ENCODE data around the gene HDAC9. TPM values are rescaled to one million over a fixed set of nuclear protein-coding genes. Genes with fewer than 3 reads are reported as not detected.
A peak's percentile ranks its signal among the peaks of the same experiment; 100 is the strongest.

The HDAC9 gene
- total RNA-seq, 1 experiment from 2014 or later: 19.5 TPM

DNA sequence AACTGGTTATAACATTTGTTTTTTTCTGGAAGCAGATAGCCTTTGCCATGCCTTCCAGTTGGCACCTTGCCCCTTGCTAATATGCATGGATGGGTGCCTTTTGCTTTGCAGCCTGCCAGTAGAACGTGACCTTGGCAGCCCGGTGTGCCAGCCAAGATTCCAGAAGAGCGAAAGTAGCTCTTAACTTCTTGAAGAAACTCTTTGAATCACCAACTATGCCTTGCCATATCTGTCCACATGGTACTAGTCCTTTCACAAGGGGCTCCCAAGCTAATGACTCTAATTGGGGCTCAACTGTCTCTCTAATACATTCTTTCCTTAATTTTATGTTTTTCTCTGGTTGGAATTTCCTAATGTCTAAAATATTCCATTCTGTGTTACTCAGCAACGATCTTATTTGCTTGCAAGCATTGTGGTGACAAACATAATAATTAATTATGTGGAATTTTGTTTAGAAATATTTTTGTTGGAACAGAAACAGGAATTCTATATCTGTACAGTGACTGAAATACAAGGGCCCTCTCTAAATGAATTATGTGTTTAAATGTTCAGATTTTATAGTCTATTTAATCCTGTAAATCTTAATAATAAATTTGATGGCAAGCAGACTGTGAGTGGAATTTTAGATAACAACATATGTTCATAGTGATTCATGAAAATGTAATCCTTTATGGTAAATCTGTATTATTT is 45.8 kb downstream of the HDAC9 start:
- DNase-seq (ENCODE audit: low read depth): peak; percentile 80
- in situ Hi-C loops (cut with HindIII; ENCODE audit: low pct_unique_long_range_greater_than_20kb, low sequenced_read_pairs): no loop called here

DNA sequence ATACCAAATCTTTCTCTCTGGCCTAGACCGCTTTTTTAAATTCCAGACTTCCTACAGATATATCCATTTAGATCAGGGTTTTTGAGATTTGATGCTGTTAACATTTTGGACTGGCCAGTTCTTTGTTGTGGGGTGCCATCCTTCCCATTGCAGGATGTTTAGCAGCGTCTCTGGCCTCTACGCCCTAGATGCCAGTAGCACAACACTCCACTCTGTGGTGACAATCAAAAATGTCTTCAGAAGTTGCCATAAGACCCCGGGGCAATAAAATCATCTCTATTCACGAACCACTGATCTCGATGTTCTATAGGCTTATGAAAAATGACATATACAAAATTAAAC is 46.3 kb downstream of the HDAC9 start:
- DNase-seq (ENCODE audit: low read depth): no peak
- in situ Hi-C loops (cut with HindIII; ENCODE audit: low pct_unique_long_range_greater_than_20kb, low sequenced_read_pairs): no loop called here

DNA sequence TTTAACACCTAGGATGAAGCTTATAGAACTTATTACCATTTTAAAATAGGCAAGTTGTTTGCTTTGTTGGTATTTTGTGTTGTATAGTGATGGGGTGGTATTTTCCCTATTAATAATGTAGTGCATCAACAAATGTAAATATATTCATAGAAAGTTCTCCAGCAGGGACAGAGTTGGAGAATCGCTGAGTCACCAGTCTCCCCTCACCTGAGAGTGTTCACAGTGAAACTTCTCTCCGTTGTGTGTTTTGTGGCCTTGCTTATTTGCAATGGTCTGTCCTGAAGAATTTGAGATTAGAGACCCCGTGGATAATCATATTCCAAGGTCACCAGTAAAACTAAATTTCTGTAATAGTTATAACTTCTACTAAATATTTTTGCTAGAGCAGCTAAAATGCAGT is 51.0 kb downstream of the HDAC9 start:
- no peak for DNase-seq (ENCODE audit: low read depth)
- in situ Hi-C loops (cut with HindIII; ENCODE audit: low pct_unique_long_range_greater_than_20kb, low sequenced_read_pairs): no loop called here

DNA sequence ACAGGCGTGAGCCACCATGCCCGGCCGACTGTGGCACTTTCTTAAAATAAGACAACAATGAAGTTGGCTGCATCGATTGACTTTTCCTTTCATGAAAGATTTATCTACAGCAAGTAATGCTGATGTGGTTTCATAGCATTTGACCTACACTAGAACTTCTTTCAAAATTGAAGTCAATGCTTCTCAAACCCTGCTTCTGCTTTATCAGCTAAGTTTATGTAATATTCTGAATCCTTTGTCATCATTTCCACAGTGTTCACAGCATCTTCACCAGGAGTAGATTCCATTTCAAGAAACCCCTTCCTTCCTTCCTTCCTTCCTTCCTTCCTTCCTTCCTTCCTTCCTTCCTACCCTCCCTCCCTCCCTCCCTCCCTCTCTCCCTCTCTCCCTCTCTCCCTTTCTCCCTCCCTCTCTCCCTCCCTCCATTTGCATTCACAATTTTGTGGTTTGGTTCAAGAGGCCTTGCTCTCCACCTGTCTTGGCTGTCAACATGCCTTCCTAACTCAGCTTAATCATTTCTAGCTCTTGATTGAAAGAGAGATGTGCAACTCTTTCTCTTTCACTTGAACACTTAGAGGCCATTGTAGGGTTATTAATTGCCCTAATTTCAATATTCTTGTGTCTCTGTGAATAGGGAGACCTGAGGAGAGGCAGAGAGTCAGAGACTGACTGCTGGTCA is 52.1 kb downstream of the HDAC9 start:
- in situ Hi-C loops (cut with HindIII; ENCODE audit: low pct_unique_long_range_greater_than_20kb, low sequenced_read_pairs): no loop called here

DNA sequence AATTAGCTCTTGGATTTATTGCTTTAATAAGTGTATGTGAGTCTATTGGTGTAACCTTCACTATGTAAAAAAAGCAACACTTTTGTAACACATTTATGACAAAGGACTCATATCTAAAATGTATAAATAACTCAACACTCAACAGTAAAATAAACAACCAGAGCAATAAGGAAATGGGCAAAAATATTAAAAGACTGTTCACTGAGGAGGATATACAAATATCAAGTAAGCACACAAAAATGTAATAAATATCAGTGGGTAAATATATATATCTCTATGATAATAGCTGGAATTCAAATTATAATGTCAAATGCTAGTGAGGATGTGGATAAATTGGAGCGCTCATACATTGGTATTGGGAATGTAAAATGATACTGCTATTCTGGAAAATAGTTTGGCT is 53.0 kb downstream of the HDAC9 start:
- DNase-seq (ENCODE audit: low read depth): no peak
- in situ Hi-C loops (cut with HindIII; ENCODE audit: low pct_unique_long_range_greater_than_20kb, low sequenced_read_pairs): no loop called here

More for the DNA sequence above, 52.1 kb downstream of the HDAC9 start:
- no peak for DNase-seq (ENCODE audit: low read depth)

DNA sequence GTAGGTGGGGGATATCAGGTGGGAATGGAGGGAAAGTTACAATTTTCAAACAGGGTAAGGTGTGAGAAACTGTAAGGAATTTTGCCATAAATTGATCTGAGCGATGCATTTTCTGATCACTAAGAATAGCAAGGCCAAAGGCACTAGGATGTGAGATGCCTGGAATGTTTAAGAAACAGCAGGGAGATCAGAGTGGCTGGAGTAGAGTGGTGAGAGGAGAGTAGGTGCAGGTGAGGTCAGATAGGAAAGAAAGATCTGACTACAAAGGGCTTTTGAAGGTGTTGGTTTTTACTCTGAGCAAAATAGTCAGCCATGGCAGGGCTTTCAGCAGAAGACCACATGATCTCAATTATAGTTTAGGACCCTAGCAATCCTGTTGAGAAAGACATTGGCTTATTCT is 55.0 kb downstream of the HDAC9 start:
- in situ Hi-C loops (cut with HindIII; ENCODE audit: low pct_unique_long_range_greater_than_20kb, low sequenced_read_pairs): no loop called here
- DNase-seq (ENCODE audit: low read depth): no peak

DNA sequence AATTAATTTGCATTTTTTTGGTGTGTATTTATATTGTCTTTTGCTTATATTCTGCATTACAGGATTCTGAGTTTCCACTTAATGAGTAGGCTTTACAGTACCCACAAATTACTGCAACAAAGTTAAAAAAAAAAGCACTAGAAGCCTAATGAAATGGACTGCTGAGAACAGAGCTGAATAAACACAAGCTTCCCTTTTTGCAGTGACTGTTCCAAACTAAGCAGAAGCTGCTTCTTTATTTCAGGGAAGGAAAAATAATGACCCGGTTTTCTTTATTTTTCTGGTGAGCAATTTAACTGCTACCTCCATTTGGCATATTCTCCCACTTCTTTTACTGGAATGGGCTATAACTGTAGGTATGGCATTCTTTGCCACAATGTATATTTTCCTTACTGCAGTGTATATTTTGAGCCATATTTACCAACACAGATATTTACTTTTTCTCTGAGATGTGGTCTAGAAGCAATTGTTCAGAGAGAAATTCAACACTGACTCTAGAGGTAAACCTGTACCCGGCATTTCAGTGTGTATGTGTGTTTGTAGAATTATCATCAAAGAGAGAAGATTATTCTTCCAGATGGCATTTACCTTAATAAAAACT is 56.9 kb downstream of the HDAC9 start:
- DNase-seq (ENCODE audit: low read depth): no peak
- in situ Hi-C loops (cut with HindIII; ENCODE audit: low pct_unique_long_range_greater_than_20kb, low sequenced_read_pairs): no loop called here

DNA sequence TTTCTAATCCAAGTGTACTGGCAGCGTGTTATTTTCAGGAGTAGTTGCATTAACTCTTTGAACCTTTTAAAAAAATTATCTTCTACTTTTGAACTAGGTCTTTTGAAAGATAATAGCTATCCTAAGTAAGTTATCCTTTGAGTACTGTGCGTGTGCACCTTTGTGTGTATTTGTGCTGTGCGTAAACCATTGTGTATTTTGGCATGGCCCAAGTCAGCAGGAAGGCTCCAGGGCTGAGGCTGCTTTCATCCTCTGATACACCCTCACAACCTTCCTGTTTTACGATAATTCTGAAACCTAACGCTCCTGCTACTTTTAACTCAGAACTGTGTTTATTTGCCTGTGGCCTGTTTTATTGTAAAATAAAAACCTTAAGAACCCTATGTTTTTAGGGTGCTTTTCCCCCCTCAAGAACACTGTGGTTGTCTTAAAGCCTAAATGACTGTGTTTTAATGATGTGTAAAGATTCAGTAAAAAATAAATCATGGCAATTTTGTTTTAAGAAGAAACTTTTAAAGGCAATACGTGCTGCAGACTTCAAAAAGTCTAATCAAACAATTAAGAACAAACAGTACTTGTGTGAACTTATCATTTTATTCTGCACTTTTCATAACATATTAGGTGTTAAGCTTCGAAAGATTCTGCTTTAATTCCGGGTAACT is 57.5 kb downstream of the HDAC9 start:
- DNase-seq (ENCODE audit: low read depth): no peak
- in situ Hi-C loops (cut with HindIII; ENCODE audit: low pct_unique_long_range_greater_than_20kb, low sequenced_read_pairs): no loop called here

DNA sequence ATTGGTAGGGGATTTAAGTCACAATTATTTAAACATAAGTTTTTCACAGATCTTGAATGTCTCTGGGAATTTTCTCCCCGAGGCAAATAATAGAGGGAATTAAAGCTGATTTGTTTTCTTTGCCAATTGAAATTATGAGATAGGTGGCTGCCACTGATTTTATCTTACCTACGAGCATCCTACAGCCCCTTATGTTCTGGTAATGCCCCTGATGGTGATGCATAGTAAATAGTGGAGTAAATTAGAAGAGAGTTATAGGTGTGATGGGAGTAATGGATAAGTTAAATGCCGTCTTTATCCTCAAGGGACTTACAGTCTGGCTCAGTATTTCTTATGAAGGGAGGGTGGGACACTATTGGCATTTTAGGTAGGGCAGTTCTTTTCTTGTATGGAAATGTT is 58.1 kb downstream of the HDAC9 start:
- no peak for DNase-seq (ENCODE audit: low read depth)
- in situ Hi-C loops (cut with HindIII; ENCODE audit: low pct_unique_long_range_greater_than_20kb, low sequenced_read_pairs): no loop called here

DNA sequence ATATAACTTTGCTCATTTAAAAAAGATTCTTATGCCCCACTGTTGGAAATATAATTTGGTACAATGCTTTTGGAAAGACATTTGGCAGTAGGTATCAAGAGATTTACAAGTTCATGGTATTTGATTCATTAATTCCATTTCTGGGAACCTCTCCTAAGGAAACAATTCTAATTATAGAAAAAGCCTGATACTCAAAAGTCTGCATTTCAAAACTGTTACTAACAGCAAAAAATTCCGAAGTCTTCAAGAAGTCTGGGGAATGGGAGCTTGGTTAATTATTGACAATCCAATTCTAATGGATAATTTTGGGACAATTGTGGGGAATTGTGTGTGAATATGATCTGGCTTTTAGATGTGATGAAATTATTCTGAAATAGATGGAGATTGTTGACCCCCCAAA is 59.6 kb downstream of the HDAC9 start:
- in situ Hi-C loops (cut with HindIII; ENCODE audit: low pct_unique_long_range_greater_than_20kb, low sequenced_read_pairs): no loop called here
- no peak for DNase-seq (ENCODE audit: low read depth)

DNA sequence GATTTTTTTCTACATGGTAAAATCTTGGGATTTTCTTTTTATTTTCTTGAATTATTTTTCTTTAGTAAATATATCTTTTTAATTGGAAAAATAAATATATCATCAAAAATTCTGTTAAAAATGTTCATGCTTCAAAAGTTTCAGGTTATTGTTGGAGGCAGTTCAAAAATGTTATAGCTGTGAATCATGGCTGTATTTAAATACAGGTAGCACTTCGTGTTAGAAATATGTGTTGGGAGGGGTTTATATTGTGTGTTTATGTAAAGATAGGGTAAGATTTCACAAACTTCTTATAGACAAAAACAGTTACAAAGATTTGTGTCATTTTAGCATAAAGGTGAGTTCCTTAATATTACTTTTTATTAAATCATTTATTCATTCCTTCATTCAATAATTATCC is 60.4 kb downstream of the HDAC9 start:
- in situ Hi-C loops (cut with HindIII; ENCODE audit: low pct_unique_long_range_greater_than_20kb, low sequenced_read_pairs): no loop called here
- no peak for DNase-seq (ENCODE audit: low read depth)

DNA sequence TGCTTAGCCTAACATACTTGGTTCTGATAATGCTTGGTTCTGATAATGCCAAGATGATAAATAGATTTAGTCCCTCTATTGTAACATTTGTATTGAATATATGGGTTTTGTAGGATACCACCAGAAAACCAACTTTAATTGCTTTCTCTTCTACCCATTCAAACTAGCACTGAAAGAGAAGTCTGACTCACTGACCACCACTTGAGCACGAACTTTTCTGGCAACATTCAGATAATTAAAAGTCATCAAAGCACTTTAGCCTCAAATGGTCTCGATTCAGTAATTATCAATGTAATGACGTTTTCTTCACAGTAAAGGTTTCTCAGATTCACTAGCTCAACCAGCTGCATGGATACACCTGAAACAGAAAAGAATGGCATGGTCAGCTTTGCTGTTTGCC is 63.0 kb downstream of the HDAC9 start:
- DNase-seq (ENCODE audit: low read depth): no peak
- in situ Hi-C loops (cut with HindIII; ENCODE audit: low pct_unique_long_range_greater_than_20kb, low sequenced_read_pairs): no loop called here

DNA sequence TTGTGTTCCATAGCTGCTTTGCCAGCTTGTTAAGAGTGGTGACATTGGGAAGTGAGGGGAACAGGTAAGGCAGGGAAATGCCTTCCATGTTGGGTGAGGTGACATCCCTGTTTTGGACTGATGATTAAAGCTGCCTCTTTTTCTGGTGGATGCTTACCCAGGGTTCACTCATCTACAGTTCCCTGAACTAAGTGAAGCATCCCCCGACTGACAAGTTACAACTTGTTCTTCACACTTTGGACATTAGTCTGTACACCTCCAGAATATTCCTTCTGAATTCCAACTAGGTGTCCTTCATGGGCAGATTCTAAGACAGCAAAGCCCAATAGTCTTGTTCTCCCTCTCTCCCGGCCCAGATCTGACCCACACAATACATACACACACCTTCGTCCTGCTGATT is 63.4 kb downstream of the HDAC9 start:
- no peak for DNase-seq (ENCODE audit: low read depth)
- in situ Hi-C loops (cut with HindIII; ENCODE audit: low pct_unique_long_range_greater_than_20kb, low sequenced_read_pairs): no loop called here

DNA sequence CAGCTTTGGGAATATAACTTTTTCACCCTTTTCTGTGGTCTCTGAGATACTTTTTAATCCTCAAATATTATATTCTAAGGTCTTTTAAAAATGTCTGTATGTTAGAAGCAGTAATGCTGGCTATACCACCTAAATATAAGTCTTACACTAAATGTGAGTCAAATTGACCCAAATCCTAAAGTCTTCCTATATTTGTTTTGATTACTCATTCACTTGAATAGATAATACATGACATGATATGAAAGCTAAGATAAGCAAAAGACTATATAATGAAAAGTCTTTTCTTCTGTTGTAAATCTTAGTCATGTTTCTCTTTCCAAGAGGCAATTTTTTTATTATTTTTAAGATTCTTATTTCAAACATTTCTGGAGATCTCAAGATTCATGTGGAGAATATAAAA is 64.2 kb downstream of the HDAC9 start:
- no peak for DNase-seq (ENCODE audit: low read depth)
- in situ Hi-C loops (cut with HindIII; ENCODE audit: low pct_unique_long_range_greater_than_20kb, low sequenced_read_pairs): no loop called here

DNA sequence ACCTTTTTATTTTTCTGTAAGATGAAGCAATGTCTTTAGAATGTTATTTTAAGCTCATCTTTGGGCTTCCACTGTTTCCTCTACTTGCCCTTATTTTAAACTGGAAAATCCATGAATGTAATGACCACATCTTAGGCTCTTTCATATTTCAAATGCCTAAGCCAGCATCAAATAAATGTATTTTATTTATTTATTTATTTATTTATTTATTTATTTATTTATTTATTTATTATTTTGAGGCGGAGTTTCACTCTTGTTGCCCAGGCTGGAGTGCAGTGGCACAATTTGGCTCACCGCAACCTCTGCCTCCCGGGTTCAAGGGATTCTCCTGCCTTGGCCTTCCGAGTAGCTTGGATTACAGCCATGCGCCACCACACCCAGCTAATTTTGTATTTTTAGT is 69.2 kb downstream of the HDAC9 start:
- in situ Hi-C loops (cut with HindIII; ENCODE audit: low pct_unique_long_range_greater_than_20kb, low sequenced_read_pairs): no loop called here
- DNase-seq (ENCODE audit: low read depth): no peak

DNA sequence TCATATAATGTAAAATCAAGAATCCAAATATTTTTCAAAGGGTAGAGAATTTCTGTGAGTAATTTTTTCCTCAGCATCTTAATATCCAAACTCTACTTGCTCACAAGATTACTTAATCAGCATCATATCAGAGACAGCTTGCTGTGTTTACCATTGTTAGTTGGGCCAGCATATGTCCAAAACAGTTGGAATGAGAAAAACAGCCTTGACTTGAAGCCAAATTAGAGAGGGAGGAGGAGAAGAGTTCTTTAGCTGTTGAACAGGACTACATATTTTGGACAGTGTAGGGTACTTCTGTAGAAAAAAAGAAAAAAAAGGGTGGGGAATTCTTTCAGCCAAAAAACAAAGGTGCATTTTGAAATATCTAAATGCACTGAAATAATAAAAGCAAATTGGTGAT is 69.8 kb downstream of the HDAC9 start:
- no peak for DNase-seq (ENCODE audit: low read depth)
- in situ Hi-C loops (cut with HindIII; ENCODE audit: low pct_unique_long_range_greater_than_20kb, low sequenced_read_pairs): no loop called here

DNA sequence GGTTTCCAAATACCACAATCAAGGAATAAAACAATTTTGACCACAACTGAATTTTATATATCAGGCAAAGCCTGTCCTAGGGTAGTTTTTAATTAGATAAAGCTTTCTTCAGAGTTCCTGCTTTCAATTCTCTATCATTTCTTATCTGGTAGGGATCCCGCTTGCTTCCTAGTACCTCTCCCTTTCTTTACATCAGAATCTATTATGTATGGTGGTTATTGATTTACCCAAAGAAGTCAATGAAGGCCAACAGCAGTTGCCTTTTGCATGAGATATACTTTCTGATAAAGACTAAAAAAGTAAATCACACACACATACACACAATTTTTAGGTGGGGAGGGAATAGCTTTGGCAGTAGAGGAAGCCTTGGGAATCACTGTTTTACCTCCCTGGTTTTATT is 70.7 kb downstream of the HDAC9 start:
- in situ Hi-C loops (cut with HindIII; ENCODE audit: low pct_unique_long_range_greater_than_20kb, low sequenced_read_pairs): no loop called here

DNA sequence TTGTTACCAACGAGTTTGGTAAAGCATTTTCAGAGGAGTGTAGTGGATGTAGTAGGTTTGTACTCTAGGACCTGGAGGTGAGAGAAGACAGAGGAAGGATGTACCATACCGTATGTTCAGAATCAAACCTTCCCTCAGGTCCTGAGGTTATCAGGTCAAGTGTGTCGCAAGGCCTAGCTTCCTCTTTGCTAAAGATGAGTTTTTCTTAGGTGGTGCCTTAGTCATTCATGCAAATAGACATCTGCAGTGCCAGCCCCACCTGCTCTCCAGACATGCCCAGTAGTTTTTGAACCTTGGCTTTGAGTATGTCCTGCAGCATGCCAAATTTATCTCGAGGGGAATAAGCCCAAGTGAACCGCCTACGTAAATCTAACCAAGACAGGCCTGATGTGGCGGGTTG is 71.3 kb downstream of the HDAC9 start:
- in situ Hi-C loops (cut with HindIII; ENCODE audit: low pct_unique_long_range_greater_than_20kb, low sequenced_read_pairs): no loop called here
- DNase-seq (ENCODE audit: low read depth): no peak

More for the DNA sequence above, 70.7 kb downstream of the HDAC9 start:
- no peak for DNase-seq (ENCODE audit: low read depth)

DNA sequence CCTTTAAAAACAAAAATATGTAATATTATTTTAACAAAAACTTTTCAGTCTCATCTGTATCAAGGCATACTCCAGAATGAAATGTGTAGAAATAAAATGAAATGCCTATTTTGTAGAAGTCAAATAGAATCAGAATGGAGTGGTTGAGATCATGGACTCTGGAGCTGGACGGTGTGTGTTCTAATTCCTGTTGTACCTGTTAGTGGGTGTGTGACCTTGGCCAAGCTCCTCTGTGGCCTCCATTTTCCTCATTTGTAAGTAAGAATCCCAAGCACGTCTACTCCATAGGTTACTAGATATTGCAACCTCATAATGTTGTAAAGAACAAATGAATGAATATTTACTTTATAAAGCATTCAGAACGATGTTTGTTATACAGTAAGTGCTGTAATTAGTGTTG is 74.9 kb downstream of the HDAC9 start:
- in situ Hi-C loops (cut with HindIII; ENCODE audit: low pct_unique_long_range_greater_than_20kb, low sequenced_read_pairs): no loop called here
- no peak for DNase-seq (ENCODE audit: low read depth)

Measured in Caki2 (cell line).